Measurements from ENCODE around the gene CHN1.

Gene CHN1

GRCh38 chr2:174873471-174873870, 131.7 kb downstream of the CHN1 start:
- no peak for DNase-seq (ENCODE audit: low read depth in 2 of 2)

GRCh38 chr2:174870787-174871186, 134.4 kb downstream of the CHN1 start:
- DNase-seq (ENCODE audit: low read depth in 2 of 2), result no peak

DNA sequence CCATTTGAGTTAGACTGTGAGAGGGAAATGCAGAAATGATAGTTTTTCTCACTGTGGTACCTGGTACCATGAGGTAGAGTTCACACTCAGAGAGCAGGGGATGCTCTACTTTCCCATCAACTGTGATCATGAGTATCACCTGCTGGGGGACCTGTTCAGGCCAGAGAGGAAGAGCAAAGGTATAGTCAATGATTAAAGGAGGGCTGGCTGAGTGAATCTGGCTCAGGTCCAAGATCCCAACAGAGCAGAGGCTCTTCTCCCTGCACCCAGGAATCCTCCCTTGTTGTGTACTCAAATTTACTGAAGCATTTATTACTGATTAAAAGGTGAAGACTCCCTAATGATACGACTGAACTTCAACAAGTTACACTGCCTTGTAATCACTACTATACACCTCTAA, 136.3 kb downstream of the CHN1 start:
- DNase-seq (ENCODE audit: low read depth in 2 of 2), result no peak

DNA sequence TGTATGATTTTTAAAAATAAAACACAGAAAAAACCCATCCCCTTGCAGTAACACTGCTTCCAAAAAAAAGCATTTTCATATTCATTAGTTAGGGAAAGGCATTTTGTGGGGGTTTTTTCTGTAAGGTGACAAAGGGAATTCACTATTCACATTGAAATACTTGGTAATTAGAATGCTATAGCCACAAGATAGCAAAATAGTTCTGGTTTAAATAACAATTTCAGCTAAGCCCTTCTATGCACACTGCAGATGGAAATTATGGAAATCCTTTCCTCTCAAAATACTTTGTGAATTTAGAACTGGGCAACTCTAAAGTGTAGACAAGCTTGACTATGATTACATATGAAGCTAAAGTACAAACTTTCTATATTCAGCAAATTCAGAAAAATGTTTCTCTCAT, 138.8 kb downstream of the CHN1 start:
- no peak for DNase-seq (ENCODE audit: low read depth in 2 of 2)

- no peak for DNase-seq (ENCODE audit: low read depth in 2 of 2)
Measured at GRCh38 chr2:174863183-174863582, 142.0 kb downstream of the CHN1 start.

- no peak for DNase-seq (ENCODE audit: low read depth in 2 of 2)
Measured at GRCh38 chr2:174859563-174860169, 145.5 kb downstream of the CHN1 start.

GRCh38 chr2:174858745-174859144, 146.4 kb downstream of the CHN1 start:
- no peak for DNase-seq (ENCODE audit: low read depth in 2 of 2)

GRCh38 chr2:174856447-174856846, 148.7 kb downstream of the CHN1 start:
- no peak for DNase-seq (ENCODE audit: low read depth in 2 of 2)

DNA sequence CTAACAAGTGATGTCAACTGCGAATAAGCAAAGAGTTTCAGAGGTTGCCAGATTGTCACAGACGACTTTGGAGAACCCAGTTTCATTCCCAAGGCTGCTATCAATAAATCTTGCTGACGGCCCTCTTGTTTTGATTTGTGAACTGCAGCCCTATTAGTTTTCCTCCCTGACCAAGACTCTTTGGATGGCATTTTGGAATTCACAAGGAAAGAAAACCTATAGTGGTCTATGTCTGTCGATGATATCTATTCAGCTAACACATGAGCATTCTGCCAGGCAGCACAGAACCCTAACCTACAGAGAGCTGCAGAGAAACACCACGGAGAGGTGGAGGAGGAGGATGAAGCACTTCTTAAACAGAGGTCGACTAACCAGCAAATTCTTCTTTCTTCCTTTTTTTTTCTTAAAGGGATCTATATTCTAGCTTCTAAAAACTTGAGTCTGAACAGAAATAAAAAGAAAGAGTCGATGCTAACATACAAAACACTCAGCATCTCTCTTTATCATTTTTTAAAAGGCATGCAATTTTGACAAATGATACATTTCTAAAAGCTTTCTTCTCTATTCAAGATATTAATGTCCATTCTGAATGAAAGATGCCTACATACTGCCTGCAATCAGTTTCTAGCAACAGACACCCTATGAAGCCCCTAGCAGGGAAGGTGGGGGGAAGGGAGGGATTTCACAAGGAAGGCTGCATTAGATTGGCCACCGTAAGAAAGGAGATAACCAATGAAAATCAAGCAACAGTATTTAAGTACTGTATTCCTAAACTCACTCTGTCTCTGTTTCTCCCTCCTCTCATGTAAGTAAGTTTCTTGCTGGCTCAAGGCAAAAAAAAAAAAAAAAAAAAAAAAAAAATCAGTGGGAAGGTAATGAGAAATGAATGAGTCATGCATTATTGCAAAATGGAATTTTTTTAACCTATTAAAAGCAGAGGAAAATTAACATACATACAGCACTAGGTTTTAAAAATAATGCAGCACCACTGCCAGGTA, 157.9 kb downstream of the CHN1 start:
- no peak for DNase-seq (ENCODE audit: low read depth in 2 of 2)

DNA sequence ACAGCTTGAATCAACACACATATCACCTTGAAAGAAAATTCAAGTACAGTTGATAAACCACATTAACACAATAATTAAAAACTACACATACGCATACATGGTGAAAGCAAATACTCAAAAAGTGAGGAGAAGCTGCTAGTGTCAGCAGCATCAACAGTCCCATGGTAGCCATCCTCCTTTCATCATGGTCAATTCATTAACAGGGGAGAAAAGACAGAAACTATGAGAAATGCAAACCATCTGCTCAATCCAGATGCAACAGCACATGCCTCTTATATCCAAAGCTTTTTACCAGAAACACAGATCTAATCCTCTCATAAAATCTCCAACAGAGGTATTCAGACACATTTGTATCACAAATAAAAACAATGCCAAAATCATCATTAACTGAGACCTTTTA, 159.0 kb downstream of the CHN1 start:
- no peak for DNase-seq (ENCODE audit: low read depth in 2 of 2)

- no peak for DNase-seq (ENCODE audit: low read depth in 2 of 2)
Measured at GRCh38 chr2:174844295-174844708, 160.9 kb downstream of the CHN1 start.

DNA sequence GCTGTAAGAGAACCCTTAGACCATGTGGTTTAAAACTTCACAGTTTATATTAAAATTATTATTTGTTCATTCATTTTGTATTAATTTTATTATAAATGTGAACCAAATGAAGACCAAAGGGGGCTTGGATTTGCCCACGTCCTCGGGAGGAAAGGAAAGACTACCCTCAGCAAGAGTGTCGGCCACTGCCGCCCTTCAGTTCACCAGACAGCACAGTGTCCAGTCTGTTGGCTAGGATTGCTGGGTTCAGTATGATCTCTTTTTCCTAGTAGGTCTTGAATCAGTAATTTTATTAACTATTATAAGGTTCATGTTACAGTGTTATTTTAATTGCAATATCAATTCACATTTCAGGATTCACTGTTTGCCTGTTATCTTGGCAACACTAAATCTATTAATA, 162.7 kb downstream of the CHN1 start:
- no peak for DNase-seq (ENCODE audit: low read depth in 2 of 2)

DNA sequence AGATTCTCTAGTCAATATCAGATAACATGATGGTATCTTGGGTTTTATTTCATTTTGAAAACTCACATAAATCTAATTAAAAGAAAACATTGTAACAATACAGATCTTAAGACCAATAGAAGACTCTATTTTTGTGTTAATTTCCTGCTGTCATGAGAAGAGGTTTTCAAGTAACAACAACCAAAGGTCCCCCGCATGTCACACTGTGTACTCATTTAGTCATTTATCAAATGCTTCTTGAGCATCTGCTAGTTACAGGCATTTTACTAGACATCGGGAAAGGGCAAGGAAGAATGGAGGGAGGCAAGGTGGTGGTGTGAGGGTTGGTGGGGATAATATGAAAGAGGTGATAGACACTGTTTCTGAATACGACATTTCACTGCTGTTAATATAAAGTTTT, 163.2 kb downstream of the CHN1 start:
- no peak for DNase-seq (ENCODE audit: low read depth in 2 of 2)

- DNase-seq (ENCODE audit: low read depth in 2 of 2), result no peak
Measured at GRCh38 chr2:174841350-174841749, 163.8 kb downstream of the CHN1 start.

GRCh38 chr2:174840436-174840835, 164.7 kb downstream of the CHN1 start:
- DNase-seq (ENCODE audit: low read depth in 2 of 2), result no peak

- DNase-seq (ENCODE audit: low read depth in 2 of 2), result no peak
Measured at GRCh38 chr2:174839662-174840061, 165.5 kb downstream of the CHN1 start.

DNA sequence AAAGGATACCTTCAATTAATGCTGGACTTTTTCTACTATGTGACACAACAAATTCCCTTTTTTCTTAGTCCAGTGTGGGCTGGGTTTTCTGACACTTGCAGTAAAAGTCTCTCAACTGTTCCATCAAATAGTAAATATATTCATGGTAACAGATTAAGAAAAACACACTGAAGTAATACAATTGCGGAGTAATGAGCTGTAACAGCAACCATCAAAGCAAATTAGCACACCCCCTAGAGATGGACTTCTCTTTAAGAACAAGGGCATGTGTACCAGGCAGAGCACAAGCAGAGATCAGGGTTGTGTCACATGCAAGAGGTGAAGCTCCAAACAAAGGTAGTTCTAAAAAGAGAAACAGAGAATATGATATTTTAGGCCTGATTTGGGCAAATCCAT, 168.2 kb downstream of the CHN1 start:
- DNase-seq (ENCODE audit: low read depth in 2 of 2), result no peak

- no peak for DNase-seq (ENCODE audit: low read depth in 2 of 2)
Measured at GRCh38 chr2:174836377-174836994, 168.7 kb downstream of the CHN1 start.

DNA sequence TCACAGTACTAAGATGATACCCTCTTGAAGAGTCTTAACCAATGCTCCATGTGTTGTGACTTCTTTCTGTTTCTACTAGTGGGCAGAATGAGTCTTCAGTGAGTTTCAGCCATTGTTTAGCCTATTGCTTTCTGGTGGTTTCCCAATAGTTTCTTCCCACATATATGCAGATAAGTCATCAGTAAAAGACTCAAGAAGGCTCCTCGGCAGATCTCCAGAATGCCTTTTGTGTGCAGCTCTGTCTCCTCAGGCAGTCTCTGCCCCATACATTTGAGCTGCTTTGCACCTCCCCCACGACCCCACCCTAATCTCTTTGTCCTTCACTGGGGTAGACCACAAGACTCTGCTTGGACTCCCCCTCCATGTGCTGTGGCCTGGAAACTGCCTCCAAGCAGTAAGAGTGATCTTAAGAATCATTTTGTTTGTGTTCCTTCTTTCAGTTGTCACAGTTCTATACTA, 169.4 kb downstream of the CHN1 start:
- DNase-seq (ENCODE audit: low read depth in 2 of 2), result no peak

DNA sequence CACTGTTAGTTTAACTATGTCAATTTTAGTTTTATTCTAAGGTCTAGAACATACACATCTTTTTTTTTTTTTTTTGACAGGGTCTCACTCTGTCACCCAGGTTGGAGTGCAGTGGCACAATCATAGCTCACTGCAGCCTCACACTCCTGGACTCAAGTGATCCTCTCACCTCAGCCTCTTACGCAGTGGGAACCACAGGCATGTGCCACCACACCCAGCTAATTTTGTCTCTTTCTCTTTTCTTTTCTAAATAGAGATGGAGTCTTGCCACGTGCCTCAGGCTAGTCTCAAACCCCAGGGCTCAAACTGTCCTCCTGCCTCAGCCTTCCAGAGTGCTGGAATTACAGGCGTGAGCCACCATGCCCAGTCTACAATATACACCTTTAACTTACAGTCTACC, 171.4 kb downstream of the CHN1 start:
- DNase-seq (ENCODE audit: low read depth in 2 of 2), result no peak

- no peak for DNase-seq (ENCODE audit: low read depth in 2 of 2)
Measured at GRCh38 chr2:174830561-174830960, 174.6 kb downstream of the CHN1 start.

GRCh38 chr2:174829550-174829949, 175.6 kb downstream of the CHN1 start:
- no peak for DNase-seq (ENCODE audit: low read depth in 2 of 2)
